Effector memory CD4-positive, alpha-beta T cell (primary cell): ENCODE data around the gene ZDHHC14.

Experiments used
- DNase-seq, 3 donors: peaks; one replicate each; pipeline ENCODE4 v3.0.0-alpha.2; 2020
- H3K27ac ChIP-seq: 2 replicates; pipeline ENCODE4 v1.7.0; 2013; ENCODE audit warnings: mild to moderate bottlenecking, low read length, moderate library complexity; ENCODE audit not compliant: insufficient read depth, poor library complexity, severe bottlenecking
- H3K27me3 ChIP-seq: replicated peaks from 2 replicates; pipeline ENCODE4 v1.7.0; 2013; ENCODE audit warnings: mild to moderate bottlenecking, low read length; ENCODE audit not compliant: insufficient read depth, control insufficient read depth, poor library complexity, severe bottlenecking
- H3K36me3 ChIP-seq: 2 replicates; pipeline ENCODE4 v1.7.0; 2013; ENCODE audit warnings: mild to moderate bottlenecking, low read length, moderate library complexity; ENCODE audit not compliant: control insufficient read depth, insufficient read depth
- H3K4me1 ChIP-seq: 2 replicates; pipeline ENCODE4 v1.7.0; 2013; ENCODE audit warnings: low read length, mild to moderate bottlenecking; ENCODE audit not compliant: control insufficient read depth, insufficient read depth, poor library complexity, severe bottlenecking
- H3K4me3 ChIP-seq: 2 replicates; pipeline ENCODE4 v1.7.0; 2013; ENCODE audit warnings: low read length, low read depth, mild to moderate bottlenecking; ENCODE audit not compliant: insufficient read depth, poor library complexity, severe bottlenecking
- H3K9me3 ChIP-seq: 2 replicates; pipeline ENCODE4 v1.7.0; 2013; ENCODE audit warnings: mild to moderate bottlenecking, low read length, moderate library complexity; ENCODE audit not compliant: control insufficient read depth

The ZDHHC14 gene

GRCh38 chr6:157519255-157520116 lies 138.5 kb downstream of the ZDHHC14 start:
- H3K4me3 ChIP-seq: no peak overlapping the region
- H3K9me3 ChIP-seq: no peaks in the 10 kb centered on the region
- H3K36me3 ChIP-seq: no peaks in the 10 kb centered on the region
- no peaks in the 10 kb centered on the region for H3K4me1 ChIP-seq
- no peak for DNase-seq
- H3K27me3 ChIP-seq: no peaks in the 10 kb centered on the region
- no peak overlapping the region for H3K27ac ChIP-seq

GRCh38 chr6:157520117-157520406 lies 139.1 kb downstream of the ZDHHC14 start:
- Histone ChIP-seq H3K4me1 (no peaks in the 10 kb centered on the region), H3K9me3 (no peaks in the 10 kb centered on the region), H3K36me3 (no peaks in the 10 kb centered on the region), H3K4me3 (no peak overlapping the region), H3K27me3 (no peaks in the 10 kb centered on the region), H3K27ac (no peak overlapping the region)
- DNase-seq: no peak

- no peak overlapping the region for H3K27ac ChIP-seq
- H3K9me3 ChIP-seq: no peaks in the 10 kb centered on the region
- H3K4me3 ChIP-seq: no peak overlapping the region
- no peaks in the 10 kb centered on the region for H3K27me3 ChIP-seq
- H3K4me1 ChIP-seq: no peaks in the 10 kb centered on the region
- no peaks in the 10 kb centered on the region for H3K36me3 ChIP-seq
- DNase-seq: no peak
These were observed 139.8 kb downstream of the ZDHHC14 start for GRCh38 chr6:157520596-157521361.

- no peaks in the 10 kb centered on the region for H3K9me3 ChIP-seq
- H3K27ac ChIP-seq: no peak overlapping the region
- H3K27me3 ChIP-seq: no peaks in the 10 kb centered on the region
- no peaks in the 10 kb centered on the region for H3K4me1 ChIP-seq
- no peak for DNase-seq
- H3K4me3 ChIP-seq: no peak overlapping the region
- H3K36me3 ChIP-seq: no peaks in the 10 kb centered on the region
These were observed 140.7 kb downstream of the ZDHHC14 start for GRCh38 chr6:157521362-157522335.

DNA sequence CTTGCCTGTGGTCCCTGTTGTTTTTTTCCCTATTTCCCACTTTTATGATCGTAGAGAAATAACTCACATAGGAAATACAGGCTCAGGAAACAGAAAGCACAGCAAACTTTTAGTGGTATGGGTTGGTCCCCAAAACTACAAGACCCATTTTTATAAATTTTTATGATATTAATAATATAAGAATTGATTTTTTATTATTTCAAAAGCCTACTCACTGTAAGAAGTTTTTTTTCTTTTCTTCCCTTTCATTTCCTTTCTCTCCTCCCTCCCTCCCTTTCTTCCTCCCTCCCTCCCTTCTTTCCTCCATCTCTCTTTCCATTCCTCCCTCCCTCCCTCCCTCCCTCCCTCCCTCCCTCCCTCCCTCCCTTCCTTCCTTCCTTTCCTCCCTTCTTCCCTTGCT lies 141.5 kb downstream of the ZDHHC14 start:
- H3K27me3 ChIP-seq: no peaks in the 10 kb centered on the region
- no peaks in the 10 kb centered on the region for H3K36me3 ChIP-seq
- H3K4me1 ChIP-seq: no peaks in the 10 kb centered on the region
- H3K9me3 ChIP-seq: no peaks in the 10 kb centered on the region
- no peak overlapping the region for H3K4me3 ChIP-seq
- DNase-seq: no peak
- no peak overlapping the region for H3K27ac ChIP-seq

DNA sequence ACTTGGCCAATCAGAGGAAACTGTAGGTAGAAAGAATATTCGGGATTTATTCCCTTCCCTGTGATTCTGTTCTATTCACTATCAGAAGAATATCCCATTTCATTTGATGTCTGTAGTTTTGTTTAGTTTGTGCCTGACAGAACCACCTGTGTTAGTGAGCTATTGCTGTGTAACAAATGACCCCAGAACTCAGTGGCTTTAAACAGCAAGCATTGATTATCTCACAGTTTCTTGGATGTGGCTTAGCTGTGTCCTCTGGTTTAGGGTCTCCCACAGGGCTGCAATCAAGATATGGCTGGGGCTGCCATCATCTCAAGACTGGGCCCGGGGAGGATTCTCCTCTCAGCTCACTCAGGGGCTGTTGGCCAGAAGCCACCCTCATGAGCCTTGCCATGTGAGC lies 143.7 kb downstream of the ZDHHC14 start:
- no peak overlapping the region for H3K4me3 ChIP-seq

GRCh38 chr6:157525292-157525889 lies 144.4 kb downstream of the ZDHHC14 start:
- no peak for DNase-seq
- H3K4me3 ChIP-seq: no peak overlapping the region
- H3K36me3 ChIP-seq: no peaks in the 10 kb centered on the region
- H3K4me1 ChIP-seq: no peaks in the 10 kb centered on the region
- H3K27me3 ChIP-seq: no peaks in the 10 kb centered on the region
- no peaks in the 10 kb centered on the region for H3K9me3 ChIP-seq
- no peak overlapping the region for H3K27ac ChIP-seq

More for the DNA sequence above, 143.7 kb downstream of the ZDHHC14 start:
- H3K36me3 ChIP-seq: no peaks in the 10 kb centered on the region
- no peak for DNase-seq
- no peaks in the 10 kb centered on the region for H3K9me3 ChIP-seq
- no peaks in the 10 kb centered on the region for H3K27me3 ChIP-seq
- no peak overlapping the region for H3K27ac ChIP-seq
- H3K4me1 ChIP-seq: no peaks in the 10 kb centered on the region

DNA sequence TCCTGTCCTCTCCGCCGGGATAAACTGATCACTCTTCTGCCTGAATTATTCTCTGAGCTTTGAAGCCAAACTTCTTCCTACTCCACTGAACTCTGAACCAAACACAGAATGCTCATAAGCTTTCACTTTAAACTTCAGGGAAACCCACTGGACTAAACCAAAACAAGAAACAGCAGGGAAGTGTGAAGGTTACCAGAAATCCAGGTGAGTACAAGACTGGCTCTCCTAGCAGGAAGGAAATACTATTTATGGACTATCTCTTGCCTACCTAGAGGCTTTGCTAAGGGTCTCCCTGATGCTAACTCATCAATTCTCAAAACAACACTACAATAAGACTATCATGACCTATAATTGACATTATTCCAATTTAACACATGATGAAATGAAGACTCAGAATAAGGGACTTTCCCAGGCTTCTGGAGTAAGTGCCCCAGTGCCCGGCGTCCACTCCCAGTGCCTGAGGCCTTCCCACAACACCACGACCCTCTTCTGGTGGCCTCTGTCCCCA lies 145.0 kb downstream of the ZDHHC14 start:
- H3K9me3 ChIP-seq: no peaks in the 10 kb centered on the region
- H3K36me3 ChIP-seq: no peaks in the 10 kb centered on the region
- no peak overlapping the region for H3K27ac ChIP-seq
- H3K4me3 ChIP-seq: no peak overlapping the region
- DNase-seq: no peak
- no peaks in the 10 kb centered on the region for H3K27me3 ChIP-seq
- no peaks in the 10 kb centered on the region for H3K4me1 ChIP-seq

DNA sequence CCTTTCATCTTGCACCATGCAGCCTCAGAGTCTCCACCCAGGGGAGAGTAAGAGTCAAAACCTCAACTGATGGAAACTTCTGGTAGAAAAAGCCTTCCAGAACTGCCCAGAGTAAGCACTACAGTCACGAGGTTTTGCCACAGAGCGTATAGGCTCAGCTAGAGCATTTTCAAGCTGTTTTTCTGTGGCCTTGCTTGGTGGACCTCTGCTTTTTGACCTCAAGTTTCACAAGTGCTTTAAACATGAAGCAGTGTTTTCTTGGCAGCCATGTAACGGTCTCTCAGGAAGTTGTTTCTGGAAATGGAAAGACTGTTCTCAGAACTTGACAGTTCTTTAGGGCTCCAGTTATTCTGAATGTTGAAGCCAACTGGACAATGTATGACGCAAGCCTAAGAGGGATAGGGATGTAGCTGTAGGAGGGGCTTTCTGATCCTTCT lies 146.5 kb downstream of the ZDHHC14 start:
- Histone ChIP-seq H3K4me3 (no peak overlapping the region), H3K4me1 (no peaks in the 10 kb centered on the region), H3K27ac (no peak overlapping the region), H3K36me3 (no peaks in the 10 kb centered on the region), H3K9me3 (no peaks in the 10 kb centered on the region), H3K27me3 (no peaks in the 10 kb centered on the region)
- DNase-seq: no peak
